ENCODE measurements around the gene PTPRD. TPM values are rescaled to one million over a fixed set of nuclear protein-coding genes. Genes with fewer than 3 reads are reported as not detected.

PTPRD gene
- total and polyA plus RNA-seq, 9 of the 15 experiments (the other 6 are each of a cell fraction or from before 2014, with no cell fraction given): 0.11 TPM; not detected in 8

DNA sequence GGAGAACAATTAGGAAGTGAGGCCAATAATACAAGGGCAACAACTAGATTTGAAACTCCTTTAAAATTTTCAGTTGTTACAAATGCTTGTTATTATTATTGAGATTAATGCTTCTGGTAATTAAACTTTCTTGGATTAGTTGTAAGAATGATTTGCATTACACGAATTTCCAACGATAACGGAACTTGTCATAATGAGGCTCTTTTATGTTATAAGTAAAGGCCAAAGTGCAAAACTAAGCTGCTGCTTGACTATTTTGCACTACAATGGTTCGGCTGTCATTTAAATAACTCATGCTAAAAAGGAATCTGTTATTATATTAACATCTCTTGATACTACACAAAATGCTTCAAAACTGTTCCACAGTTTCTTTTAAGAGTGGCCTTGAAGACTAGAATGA lies 1007.1 kb downstream of the PTPRD start (continued):
- TF ChIP-seq PBX2 (CRISPR knock-in tag; IDR thresholded peaks at IDR 0.05; ENCODE audit: low read depth): no peak
- TF ChIP-seq PBX2 (tag; conservative IDR thresholded peaks at IDR 0.05; ENCODE audit: low read depth): no peak
- TF ChIP-seq, protein P1, sequence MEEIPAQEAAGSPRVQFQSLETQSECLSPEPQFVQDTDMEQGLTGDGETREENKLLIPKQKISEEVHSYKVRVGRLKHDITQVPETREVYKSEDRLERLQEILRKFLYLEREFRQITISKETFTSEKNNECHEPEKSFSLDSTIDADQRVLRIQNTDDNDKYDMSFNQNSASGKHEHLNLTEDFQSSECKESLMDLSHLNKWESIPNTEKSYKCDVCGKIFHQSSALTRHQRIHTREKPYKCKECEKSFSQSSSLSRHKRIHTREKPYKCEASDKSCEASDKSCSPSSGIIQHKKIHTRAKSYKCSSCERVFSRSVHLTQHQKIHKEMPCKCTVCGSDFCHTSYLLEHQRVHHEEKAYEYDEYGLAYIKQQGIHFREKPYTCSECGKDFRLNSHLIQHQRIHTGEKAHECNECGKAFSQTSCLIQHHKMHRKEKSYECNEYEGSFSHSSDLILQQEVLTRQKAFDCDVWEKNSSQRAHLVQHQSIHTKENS (CRISPR knock-in tag; IDR thresholded peaks at IDR 0.05): no peak
- TF ChIP-seq DIDO1 (tag; IDR thresholded peaks at IDR 0.05; ENCODE audit: low read depth): no peak
- TF ChIP-seq ZNF124 (CRISPR knock-in tag; IDR thresholded peaks at IDR 0.05): no peak
- no peak for TF ChIP-seq CBFB (CRISPR knock-in tag; IDR thresholded peaks at IDR 0.05)
- no peak for TF ChIP-seq SMARCC2 (IDR thresholded peaks at IDR 0.05; ENCODE audit: low read depth)
- TF ChIP-seq KLF10 (CRISPR knock-in tag; IDR thresholded peaks at IDR 0.05): no peak
- no peak for TF ChIP-seq MTF1 (CRISPR knock-in tag; IDR thresholded peaks at IDR 0.05; ENCODE audit: borderline replicate concordance)
